ENCODE results near the gene NDUFAF3. TPM values are rescaled to one million over a fixed set of nuclear protein-coding genes. Genes with fewer than 3 reads are reported as not detected.

The NDUFAF3 gene
- total and polyA plus RNA-seq, 2 of the 4 experiments (the other 2 are of a cell fraction): 26.5 to 112 TPM

DNA sequence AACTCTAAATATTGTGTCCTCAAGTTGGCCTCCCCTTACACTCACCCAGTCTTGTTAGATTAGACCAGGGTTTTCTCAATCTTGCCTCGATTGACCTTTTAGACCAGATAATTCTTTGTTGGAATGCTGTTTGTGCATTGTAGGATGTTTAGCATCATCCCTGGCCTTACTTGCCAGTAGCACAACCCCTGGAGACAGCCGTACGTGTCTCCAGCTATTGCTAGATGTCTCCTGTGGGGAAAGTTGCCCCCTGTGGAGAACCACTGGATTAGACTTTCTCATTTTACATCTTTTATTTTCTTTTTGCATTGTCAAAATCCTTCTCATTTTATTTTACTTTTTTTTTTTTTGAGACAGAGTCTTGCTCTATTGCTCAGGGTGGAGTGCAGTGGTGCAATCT lies 12.5 kb upstream of the NDUFAF3 start:
- no TSS peak for BruUV-seq (replicated peaks)
- Histone ChIP-seq H2BK20ac (ENCODE audit: low read depth, low read length) (no peak overlapping the region), H2AK5ac (ENCODE audit: low read depth, low read length) (no peak overlapping the region), H3K4me3 (ENCODE audit: insufficient read depth, low read depth, low read length) (no peak overlapping the region), H4K8ac (ENCODE audit: low read depth in 2 of 2, low read length in 2 of 2) (no peak overlapping the region), H2BK5ac (ENCODE audit: low read depth, low read length, poor library complexity, severe bottlenecking) (no peak overlapping the region), H3K4me1 (ENCODE audit: control insufficient read depth, insufficient read depth, low read length) (peaks cover 13% of the 10 kb centered on the region), H4K20me1 (ENCODE audit: insufficient read depth, low read length) (peaks cover 51% of the 10 kb centered on the region), H3K4ac (ENCODE audit: low read depth, low read length) (no peak overlapping the region), H2AFZ (replicated peaks; ENCODE audit: low read length, poor library complexity) (no peak overlapping the region), H2AK9ac (replicated peaks; ENCODE audit: low read depth, low read length, poor library complexity) (no peak overlapping the region), H3K4me2 (ENCODE audit: low read depth, low read length) (no peak overlapping the region), H3K27me3 (ENCODE audit: control insufficient read depth, insufficient read depth, low read length) (no peaks in the 10 kb centered on the region), H2BK15ac (ENCODE audit: low read depth, low read length) (no peak overlapping the region), H3K27ac (ENCODE audit: insufficient read depth, low read length) (no peak overlapping the region), H3K9me3 (ENCODE audit: control insufficient read depth, insufficient read depth, low read length) (no peaks in the 10 kb centered on the region), H3K36me3 (ENCODE audit: control insufficient read depth, insufficient read depth, low read length) (peaks cover 31% of the 10 kb centered on the region), H2BK120ac (ENCODE audit: low read depth, low read length) (no peak overlapping the region), H3K14ac (replicated peaks; ENCODE audit: low read depth, low read length) (no peak overlapping the region), H3K9ac (ENCODE audit: low read depth, low read length) (no peak overlapping the region), H3K9me1 (ENCODE audit: insufficient read depth, low read length) (peaks cover 26% of the 10 kb centered on the region), H3K18ac (ENCODE audit: low read depth, low read length) (no peak overlapping the region), H3K79me1 (ENCODE audit: low read depth in 1 of 2, low read length in 2 of 2) (peaks cover 5 to 72% of the 10 kb centered on the region in 2 experiments; a peak in 2 of 4 replicates), H3K56ac (ENCODE audit: extremely low read depth, insufficient read depth, low read length) (no peak overlapping the region), H4K5ac (ENCODE audit: low read depth, low read length) (no peak overlapping the region), H4K91ac (ENCODE audit: insufficient read depth, low read depth, low read length) (no peak overlapping the region), H3K23ac (ENCODE audit: low read depth, low read length) (no peak overlapping the region)
- in situ Hi-C loops (cut with MboI; ENCODE audit: low sequenced_read_pairs) (no loop called here), dilution Hi-C loops (cut with HindIII; ENCODE audit: low sequenced_read_pairs, unreplicated experiment) (no loop called here), intact Hi-C loops (cut with micrococcal nuclease) (no loop called here)
- DNase-seq: no peak
- ATAC-seq (ENCODE audit: low read depth): no peak
- ChIA-PET POLR2A (ENCODE audit: unreplicated experiment) (interaction anchor here (1.1 to 2.5 kb wide), 3 partner anchors 8 to 35 kb away, joined by 4 to 13 read pairs (median 6); partner anchors contain the start of genes DALRD3 and NDUFAF3), CTCF (interaction anchor here (0.6 kb wide), 1 partner anchor 483 kb away, joined by 3 read pairs; no protein-coding TSS in a partner anchor)
- WGBS, 2 experiments (ENCODE audit: extremely low coverage in 2 of 2, insufficient read length in 1 of 2): no CpG with 5 or more reads among the region's 3 CpGs
- TF ChIP-seq RCOR1 (IDR thresholded peaks at IDR 0.05; ENCODE audit: insufficient replicate concordance, low read length) (no peak), RAD21 (IDR thresholded peaks at IDR 0.05; ENCODE audit: low read length) (no peak), MXI1 (IDR thresholded peaks at IDR 0.05; ENCODE audit: borderline replicate concordance, low read depth, low read length) (no peak), MAZ (IDR thresholded peaks at IDR 0.05; ENCODE audit: borderline replicate concordance, low read depth, low read length) (no peak)

Data from IMR-90 (cell line).